ENCODE results near the gene MMP20.

Gene MMP20

GRCh38 chr11:102553835-102554282 lies 71.3 kb downstream of the MMP20 start:
- no peak for DNase-seq (ENCODE audit: low read depth)

GRCh38 chr11:102552447-102553194 lies 72.5 kb downstream of the MMP20 start:
- no peak for DNase-seq (ENCODE audit: low read depth)

- no peak for DNase-seq (ENCODE audit: low read depth)
Observed at GRCh38 chr11:102552020-102552419, 73.1 kb downstream of the MMP20 start.

- DNase-seq (ENCODE audit: low read depth), result no peak
Observed at GRCh38 chr11:102551169-102551781, 73.9 kb downstream of the MMP20 start.

- no peak for DNase-seq (ENCODE audit: low read depth)
Observed at GRCh38 chr11:102546923-102547471, 78.1 kb downstream of the MMP20 start.

GRCh38 chr11:102546427-102546826 lies 78.7 kb downstream of the MMP20 start:
- DNase-seq (ENCODE audit: low read depth), result no peak

GRCh38 chr11:102545701-102546100 lies 79.4 kb downstream of the MMP20 start:
- no peak for DNase-seq (ENCODE audit: low read depth)

- no peak for DNase-seq (ENCODE audit: low read depth)
Observed at GRCh38 chr11:102544594-102544993, 80.5 kb downstream of the MMP20 start.

- DNase-seq (ENCODE audit: low read depth), result no peak
Observed at GRCh38 chr11:102539567-102539966, 85.6 kb downstream of the MMP20 start.

GRCh38 chr11:102538932-102539331 lies 86.2 kb downstream of the MMP20 start:
- DNase-seq (ENCODE audit: low read depth), result no peak

GRCh38 chr11:102534261-102534872 lies 90.8 kb downstream of the MMP20 start:
- no peak for DNase-seq (ENCODE audit: low read depth)

- no peak for DNase-seq (ENCODE audit: low read depth)
Observed at GRCh38 chr11:102530558-102530957, 94.6 kb downstream of the MMP20 start, which contains the start of gene MMP7. Gene MMP7, minus strand, starts transcription at chr11:102530747. Its CDS starts 47 bp downstream, at chr11:102530700.

- no peak for DNase-seq (ENCODE audit: low read depth)
Observed at GRCh38 chr11:102528618-102529017, 96.5 kb downstream of the MMP20 start.

- no peak for DNase-seq (ENCODE audit: low read depth)
Observed at GRCh38 chr11:102527684-102528083, 97.4 kb downstream of the MMP20 start.

- no peak for DNase-seq (ENCODE audit: low read depth)
Observed at GRCh38 chr11:102527041-102527440, 98.1 kb downstream of the MMP20 start.

Data from T-helper 22 cell (primary cell).